Suprapubic skin (tissue), 4 donors: ENCODE results near the gene GALNT9.

Source experiments
- CTCF ChIP-seq, 2 donors: fragments of 200-600 bp in 1 of 2; fragments of 450-650 bp in 1 of 2; sonication (generic) in 1 of 2; IDR thresholded peaks; one replicate each; pipeline ENCODE4 v1.5.1; 2016 to 2019; ENCODE audit warnings: antibody characterized with exemption in 2 of 2, mild to moderate bottlenecking in 1 of 2, moderate library complexity in 1 of 2
- POLR2A ChIP-seq, 2 donors: fragments of 450-650 bp; IDR thresholded peaks; one replicate each; pipeline ENCODE4 v1.6.1; 2017; ENCODE audit warnings: antibody characterized with exemption in 2 of 2, mild to moderate bottlenecking in 2 of 2, moderate library complexity in 2 of 2
- POLR2AphosphoS5 ChIP-seq, 3 donors: sonication (generic); formaldehyde crosslinking; IDR thresholded peaks; one replicate each; pipeline ENCODE4 v1.6.1; 2017; ENCODE audit warnings: antibody characterized with exemption in 3 of 3

DNA sequence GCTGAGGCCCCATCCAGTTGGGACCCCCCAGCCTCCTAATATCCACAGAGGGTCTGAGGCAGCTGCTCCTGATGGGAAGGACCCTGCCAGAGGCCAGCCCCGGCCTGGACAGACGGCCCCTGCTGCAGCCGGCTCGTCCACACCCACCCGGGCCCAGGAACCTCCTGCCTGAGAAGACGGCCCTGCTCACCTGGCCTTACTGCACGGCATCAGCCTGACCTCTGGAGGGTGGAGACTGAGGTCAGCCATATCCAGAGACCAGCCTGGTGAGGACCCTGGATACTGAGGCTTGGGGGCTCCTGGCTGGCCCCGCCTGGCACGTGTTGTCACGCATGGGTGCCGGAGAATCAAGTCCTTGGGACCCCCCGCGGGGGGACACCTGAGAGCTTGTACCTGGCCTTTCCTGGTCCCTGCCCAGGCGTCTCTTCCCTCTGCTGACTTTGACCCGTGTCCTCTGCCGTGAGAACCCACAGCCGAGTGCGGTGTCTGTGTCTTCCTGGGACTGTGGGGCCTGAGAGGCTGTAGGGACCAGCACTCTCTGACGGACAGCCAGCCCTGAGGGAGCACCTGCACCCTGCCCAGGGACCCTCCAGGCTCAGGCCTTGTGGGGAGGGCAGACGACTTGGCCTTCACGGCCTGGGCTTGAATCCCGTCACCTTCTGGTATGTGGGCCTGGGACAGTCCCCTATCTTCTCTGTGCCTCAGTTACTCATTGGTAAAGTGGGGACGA is 127.8 kb downstream of the GALNT9 start:
- no peak for TF ChIP-seq CTCF (IDR thresholded peaks at IDR 0.05)
- no peak for TF ChIP-seq POLR2A (IDR thresholded peaks at IDR 0.05)
- TF ChIP-seq POLR2AphosphoS5 (IDR thresholded peaks at IDR 0.05) = no peak
